Activated CD8-positive, alpha-beta T cell treated with anti-CD3 and anti-CD28 coated beads, Interleukin-2, amount 10 ng/mL, durations not matched to agents 7 days and 5 days (primary cell): ENCODE measurements around the gene AMBRA1. TPM values are rescaled to one million over a fixed set of nuclear protein-coding genes. Genes with fewer than 3 reads are reported as not detected.

Source experiments
- ATAC-seq: fragments of 150-1000 bp; cut with Tn5 transposase; one replicate; pipeline ENCODE4 v1.10.0; 2021; ENCODE audit warnings: moderate library complexity
- CTCF ChIA-PET: fragments of 350-600 bp; sonication (Branson Sonifier 250); formaldehyde crosslinking; loops from one replicate; lab custom pipeline; 2021; ENCODE audit warnings: antibody characterized with exemption; lab: Charles Lee
- POLR2A ChIA-PET: fragments of 350-600 bp; sonication (Branson Sonifier 250); formaldehyde crosslinking; loops from one replicate; lab custom pipeline; 2021; ENCODE audit warnings: antibody characterized with exemption; lab: Charles Lee
- DNase-seq: peaks from one replicate; pipeline ENCODE4 v3.0.0-alpha.2; 2020
- H3K27ac Mint-ChIP-seq: one replicate; pipeline ENCODE4 v1.8.0; 2021; ENCODE audit warnings: mild to moderate bottlenecking, mixed read lengths
- H3K27me3 Mint-ChIP-seq: one replicate; pipeline ENCODE4 v1.8.0; 2021; ENCODE audit warnings: low read depth, mixed read lengths
- H3K36me3 Mint-ChIP-seq: one replicate; pipeline ENCODE4 v1.8.0; 2021; ENCODE audit warnings: low read depth, mixed read lengths
- H3K4me1 Mint-ChIP-seq: one replicate; pipeline ENCODE4 v1.8.0; 2021; ENCODE audit warnings: low read depth, mixed read lengths
- H3K4me3 Mint-ChIP-seq: one replicate; pipeline ENCODE4 v1.8.0; 2021; ENCODE audit warnings: mild to moderate bottlenecking, mixed read lengths
- H3K9me3 Mint-ChIP-seq: one replicate; pipeline ENCODE4 v1.8.0; 2022; ENCODE audit warnings: mixed read lengths; ENCODE audit not compliant: insufficient read depth
- total RNA-seq, 2 experiments: library from RNA; stranded (reverse); gene quantifications; one replicate each; pipeline ENCODE4 v1.2.3, GENCODE V29; 2021

AMBRA1 gene
- total RNA-seq, 2 experiments from 2014 or later = 34.0 to 35.1 TPM

DNA sequence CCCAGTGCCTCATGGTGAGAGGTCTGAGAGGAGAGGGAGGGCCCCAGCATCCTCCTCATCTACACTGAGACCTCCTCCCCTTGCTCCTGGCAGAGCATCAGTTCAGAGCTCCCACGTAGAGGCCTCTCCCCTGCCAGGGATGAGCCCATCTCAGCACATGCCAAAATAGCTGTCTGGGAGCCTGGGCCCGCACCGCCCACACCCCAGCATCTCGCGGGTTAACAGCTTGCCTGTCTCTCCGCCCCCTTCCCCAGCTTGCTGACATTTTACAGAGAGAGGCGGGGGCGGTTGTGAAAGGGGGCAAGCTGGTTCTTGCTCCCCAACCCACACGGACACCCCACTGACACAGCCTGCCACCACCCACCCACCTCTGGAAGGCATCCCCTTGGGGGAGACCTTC is 240.1 kb downstream of the AMBRA1 start:
- Mint-ChIP-seq H3K27ac (peak overlapping the region; percentile 66), H3K4me3 (no peak overlapping the region), H3K27me3 (no peaks in the 10 kb centered on the region), H3K36me3 (peaks cover 46% of the 10 kb centered on the region), H3K4me1 (peaks cover 82% of the 10 kb centered on the region), H3K9me3 (no peaks in the 10 kb centered on the region)
- ChIA-PET CTCF (interaction anchor here (0.8 to 17.2 kb wide), 10 partner anchors 10 to 265 kb away, joined by 3 to 381 read pairs (median 4); no protein-coding TSS in a partner anchor), POLR2A (interaction anchor here (6.7 kb wide), 1 partner anchor 11 kb away, joined by 77 read pairs; no protein-coding TSS in a partner anchor)
- DNase-seq = no peak
- ATAC-seq = no peak

DNA sequence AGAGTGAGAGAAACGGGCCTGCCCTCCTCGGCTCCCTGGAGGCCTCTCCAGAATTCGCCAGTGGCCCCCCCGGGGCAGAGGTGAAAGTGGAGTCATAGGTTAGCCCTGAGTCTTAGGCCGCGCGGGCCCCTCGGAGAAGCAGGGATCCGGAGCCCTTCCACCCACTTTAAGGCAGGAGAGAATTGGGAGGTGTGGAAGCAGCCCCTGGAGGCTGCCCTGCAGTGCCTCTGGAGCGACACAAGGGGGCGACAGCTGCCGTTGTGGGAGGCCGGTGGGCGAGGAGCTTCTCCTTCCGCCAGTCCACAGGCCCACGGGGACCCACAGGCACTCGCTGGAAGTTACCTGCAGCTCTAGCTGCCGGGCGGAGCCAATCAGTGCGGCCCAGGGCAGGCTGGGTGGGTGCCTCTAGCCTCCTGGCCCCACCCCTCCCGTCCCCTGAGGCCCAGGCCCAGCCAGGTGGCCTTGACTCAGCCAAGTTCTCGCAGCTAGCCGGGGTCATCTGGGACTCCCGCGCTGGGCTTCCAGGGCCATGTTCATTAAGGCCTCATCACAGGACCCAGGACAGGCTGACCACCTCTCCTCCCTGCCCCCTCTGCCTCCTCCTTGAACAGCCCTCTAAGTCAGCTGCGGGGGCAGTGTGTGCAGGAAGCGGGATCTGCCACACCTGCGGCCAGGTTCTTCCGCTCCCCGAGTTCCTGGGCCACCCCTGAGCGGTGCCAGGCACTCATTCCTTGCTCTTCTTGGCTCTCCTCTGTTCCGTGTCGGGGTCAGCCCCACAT is 241.6 kb downstream of the AMBRA1 start:
- ATAC-seq = peak; percentile 43
- CTCF ChIA-PET = interaction anchor here (0.6 to 17.2 kb wide), 23 partner anchors 11 to 474 kb away, joined by 3 to 381 read pairs (median 5); partner anchors contain the start of genes ATG13, HARBI1 and MDK
- DNase-seq = peak; percentile 81
- Mint-ChIP-seq H3K27me3 (no peaks in the 10 kb centered on the region), H3K9me3 (no peaks in the 10 kb centered on the region), H3K36me3 (peaks cover 52% of the 10 kb centered on the region), H3K4me3 (peak overlapping the region; percentile 78), H3K4me1 (peaks cover 73% of the 10 kb centered on the region), H3K27ac (peak overlapping the region; percentile 86)
- POLR2A ChIA-PET = interaction anchor here (6.7 kb wide), 1 partner anchor 12 kb away, joined by 77 read pairs; no protein-coding TSS in a partner anchor

DNA sequence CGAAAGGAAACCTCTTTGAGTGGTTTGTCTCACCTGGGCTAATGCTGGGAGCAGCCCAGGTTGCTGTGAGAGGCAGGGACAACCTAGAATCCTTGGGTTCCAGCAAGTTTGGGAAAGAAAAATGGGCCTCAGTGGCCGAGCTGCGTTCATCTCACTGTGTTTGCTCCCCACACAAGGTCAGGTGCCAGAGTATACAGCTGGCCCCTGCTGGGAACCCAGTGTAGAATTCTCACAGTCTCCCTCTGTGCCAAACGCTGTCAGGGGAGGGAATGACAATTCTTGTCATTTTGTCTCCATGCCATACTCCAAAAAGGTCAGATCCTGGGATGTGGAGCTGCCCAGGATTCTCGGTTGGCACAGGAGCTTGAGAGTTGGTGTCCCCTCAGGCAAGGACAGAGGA is 242.2 kb downstream of the AMBRA1 start:
- Mint-ChIP-seq H3K27me3 (no peaks in the 10 kb centered on the region), H3K9me3 (no peaks in the 10 kb centered on the region), H3K36me3 (peaks cover 48% of the 10 kb centered on the region), H3K4me3 (peak overlapping the region; percentile 78), H3K27ac (peak overlapping the region; percentile 60), H3K4me1 (peaks cover 71% of the 10 kb centered on the region)
- CTCF ChIA-PET = interaction anchor here (0.9 to 17.2 kb wide), 17 partner anchors 10 to 178 kb away, joined by 3 to 381 read pairs (median 7); partner anchors contain the start of gene MDK
- ATAC-seq = no peak
- POLR2A ChIA-PET = interaction anchor here (6.7 kb wide), 1 partner anchor 13 kb away, joined by 77 read pairs; no protein-coding TSS in a partner anchor
- DNase-seq = no peak

DNA sequence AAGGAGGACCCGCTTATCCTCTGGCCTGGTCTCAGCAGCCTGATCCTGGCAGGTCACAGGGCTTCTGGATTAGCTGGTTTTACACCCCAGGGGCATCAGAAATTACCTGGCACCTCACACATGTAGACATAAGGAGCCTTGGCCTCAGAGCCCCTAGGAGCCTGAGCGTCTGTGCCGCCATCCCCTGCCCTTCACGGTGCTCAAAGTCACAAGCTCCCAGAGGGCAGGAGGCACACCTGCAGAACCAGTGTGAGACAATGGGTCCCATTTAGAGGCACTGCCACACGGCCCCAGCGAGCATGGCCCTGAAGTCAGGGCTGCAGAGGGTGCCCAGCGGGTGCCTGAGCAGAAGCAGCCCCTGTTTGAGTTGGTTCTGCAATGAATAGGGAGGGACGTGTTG is 242.7 kb downstream of the AMBRA1 start:
- DNase-seq (no peak), ATAC-seq (no peak)
- Mint-ChIP-seq H3K27ac (peak overlapping the region; percentile 20), H3K36me3 (peaks cover 44% of the 10 kb centered on the region), H3K27me3 (no peaks in the 10 kb centered on the region), H3K4me1 (peaks cover 73% of the 10 kb centered on the region), H3K4me3 (peak overlapping the region; percentile 78), H3K9me3 (no peaks in the 10 kb centered on the region)
- CTCF ChIA-PET = interaction anchor here (1.4 to 17.2 kb wide), 6 partner anchors 9 to 178 kb away, joined by 3 to 381 read pairs (median 16); no protein-coding TSS in a partner anchor
- POLR2A ChIA-PET = interaction anchor here (0.6 to 6.7 kb wide), 2 partner anchors 13 to 266 kb away, joined by 3 to 77 read pairs; partner anchors contain the start of genes ATG13 and HARBI1

DNA sequence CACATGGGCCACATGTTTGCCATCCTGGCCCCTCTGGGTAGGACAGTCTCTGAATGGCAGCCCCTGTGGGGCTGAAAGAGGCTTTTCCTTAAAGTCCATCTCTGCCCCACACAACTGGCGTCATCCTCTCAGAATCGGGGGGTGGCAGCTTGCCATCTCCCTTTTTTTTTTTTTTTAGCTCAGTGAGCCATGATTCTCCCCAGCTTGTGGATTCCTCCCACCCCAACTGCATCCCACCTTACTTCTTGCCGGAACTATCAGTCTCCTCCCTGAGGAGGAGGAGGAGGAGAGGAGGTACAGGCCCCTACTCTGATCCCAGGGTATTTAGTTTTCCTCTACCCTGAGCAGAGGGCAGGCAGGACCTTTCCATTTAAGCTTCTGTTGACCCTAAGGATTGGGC is 243.1 kb downstream of the AMBRA1 start:
- H3K4me3 Mint-ChIP-seq = no peak overlapping the region
- no peaks in the 10 kb centered on the region for H3K9me3 Mint-ChIP-seq
- H3K36me3 Mint-ChIP-seq = peaks cover 43% of the 10 kb centered on the region
- ChIA-PET CTCF (interaction anchor here (1.6 to 17.2 kb wide), 4 partner anchors 15 to 179 kb away, joined by 7 to 381 read pairs (median 16); no protein-coding TSS in a partner anchor), POLR2A (interaction anchor here (0.6 to 6.7 kb wide), 2 partner anchors 14 to 266 kb away, joined by 3 to 77 read pairs; partner anchors contain the start of genes ATG13 and HARBI1)
- DNase-seq (no peak), ATAC-seq (no peak)
- H3K27me3 Mint-ChIP-seq = no peaks in the 10 kb centered on the region
- peaks cover 78% of the 10 kb centered on the region for H3K4me1 Mint-ChIP-seq
- H3K27ac Mint-ChIP-seq = peak overlapping the region; percentile 92

DNA sequence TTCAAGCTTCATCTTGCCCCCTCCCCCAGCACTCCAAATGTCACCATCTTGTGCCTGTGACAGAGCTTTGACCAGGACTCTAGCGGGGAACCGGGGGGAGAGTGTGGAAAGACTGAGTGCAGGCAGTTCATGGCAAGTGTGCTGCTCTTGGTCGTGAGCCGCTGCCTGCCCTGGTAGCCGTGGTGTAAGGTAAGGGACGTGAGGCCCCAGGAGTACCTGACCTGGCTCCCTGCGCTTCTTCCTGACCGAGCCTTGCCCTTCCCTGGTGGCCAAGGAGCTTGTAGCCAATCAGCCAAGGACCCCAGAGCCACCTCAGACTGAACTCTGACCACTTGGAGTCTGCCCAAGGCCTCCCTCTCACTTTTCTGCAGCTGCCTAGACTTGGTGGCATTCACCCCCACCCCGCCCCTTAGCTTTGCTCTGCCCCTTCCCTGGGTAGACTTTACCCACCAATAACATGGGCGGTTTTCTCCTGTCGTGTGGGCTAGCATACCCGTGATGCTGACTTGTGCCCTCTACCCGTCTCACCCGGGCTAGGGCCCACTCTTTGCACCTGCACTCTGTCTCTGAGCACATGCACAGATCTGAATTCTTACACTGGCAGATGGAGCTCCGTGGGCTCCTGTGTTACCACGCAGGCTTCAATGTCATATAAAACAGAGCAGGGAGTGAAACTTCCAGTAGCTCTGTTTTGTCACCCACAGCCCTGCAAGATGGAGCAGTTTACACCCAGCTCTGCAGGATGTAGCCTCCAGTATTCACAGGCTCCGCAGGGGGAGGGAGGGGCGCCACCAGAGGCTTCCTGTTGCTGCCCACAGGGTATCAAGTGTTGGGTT is 245.0 kb downstream of the AMBRA1 start:
- H3K27ac Mint-ChIP-seq = peak overlapping the region; percentile 92
- ATAC-seq (peak; percentile 41), DNase-seq (peak; percentile 78)
- peaks cover 34% of the 10 kb centered on the region for H3K36me3 Mint-ChIP-seq
- no peaks in the 10 kb centered on the region for H3K9me3 Mint-ChIP-seq
- peak overlapping the region; percentile 82 for H3K4me3 Mint-ChIP-seq
- peaks cover 80% of the 10 kb centered on the region for H3K4me1 Mint-ChIP-seq
- ChIA-PET POLR2A (interaction anchor here (0.6 to 6.7 kb wide), 7 partner anchors 8 to 1419 kb away, joined by 3 to 77 read pairs (median 3); no protein-coding TSS in a partner anchor), CTCF (interaction anchor here (0.7 to 17.2 kb wide), 9 partner anchors 8 to 180 kb away, joined by 3 to 381 read pairs (median 5); no protein-coding TSS in a partner anchor)
- H3K27me3 Mint-ChIP-seq = peaks cover 2% of the 10 kb centered on the region

DNA sequence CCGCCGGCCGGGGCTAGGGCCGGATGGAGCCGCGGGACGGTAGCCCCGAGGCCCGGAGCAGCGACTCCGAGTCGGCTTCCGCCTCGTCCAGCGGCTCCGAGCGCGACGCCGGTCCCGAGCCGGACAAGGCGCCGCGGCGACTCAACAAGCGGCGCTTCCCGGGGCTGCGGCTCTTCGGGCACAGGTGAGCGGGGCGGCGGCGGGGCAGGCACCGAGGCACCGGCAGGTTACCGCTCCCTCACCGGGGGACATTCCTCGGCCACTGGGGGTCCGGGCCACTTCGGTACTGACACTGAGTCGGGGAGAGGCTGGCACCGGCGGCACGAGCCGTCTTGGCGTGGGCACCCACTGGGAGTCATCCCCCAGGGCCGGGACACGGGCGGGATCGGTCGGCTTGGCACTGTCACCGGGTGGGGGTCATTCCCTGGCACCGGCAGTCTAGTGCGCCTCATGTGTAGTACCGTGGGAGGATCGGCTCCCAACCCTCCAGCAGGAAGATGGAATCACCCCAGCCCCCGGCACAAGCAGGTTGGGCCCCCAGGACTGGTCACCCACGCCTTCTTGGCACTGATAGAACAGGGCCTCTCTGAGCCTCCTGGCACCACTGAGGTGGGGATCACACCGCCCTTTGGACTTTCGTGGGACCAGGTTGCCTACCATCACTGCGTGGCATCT is 246.0 kb downstream of the AMBRA1 start:
- Mint-ChIP-seq H3K36me3 (peaks cover 32% of the 10 kb centered on the region), H3K4me3 (peak overlapping the region; percentile 82), H3K27me3 (peaks cover 7% of the 10 kb centered on the region), H3K27ac (peak overlapping the region; percentile 92), H3K9me3 (no peaks in the 10 kb centered on the region), H3K4me1 (peaks cover 74% of the 10 kb centered on the region)
- no peak for ATAC-seq
- POLR2A ChIA-PET = interaction anchor here (0.9 to 6.7 kb wide), 4 partner anchors 9 to 327 kb away, joined by 3 to 77 read pairs (median 5); no protein-coding TSS in a partner anchor
- no peak for DNase-seq
- CTCF ChIA-PET = interaction anchor here (0.9 to 17.2 kb wide), 9 partner anchors 16 to 109 kb away, joined by 4 to 381 read pairs (median 10); no protein-coding TSS in a partner anchor

DNA sequence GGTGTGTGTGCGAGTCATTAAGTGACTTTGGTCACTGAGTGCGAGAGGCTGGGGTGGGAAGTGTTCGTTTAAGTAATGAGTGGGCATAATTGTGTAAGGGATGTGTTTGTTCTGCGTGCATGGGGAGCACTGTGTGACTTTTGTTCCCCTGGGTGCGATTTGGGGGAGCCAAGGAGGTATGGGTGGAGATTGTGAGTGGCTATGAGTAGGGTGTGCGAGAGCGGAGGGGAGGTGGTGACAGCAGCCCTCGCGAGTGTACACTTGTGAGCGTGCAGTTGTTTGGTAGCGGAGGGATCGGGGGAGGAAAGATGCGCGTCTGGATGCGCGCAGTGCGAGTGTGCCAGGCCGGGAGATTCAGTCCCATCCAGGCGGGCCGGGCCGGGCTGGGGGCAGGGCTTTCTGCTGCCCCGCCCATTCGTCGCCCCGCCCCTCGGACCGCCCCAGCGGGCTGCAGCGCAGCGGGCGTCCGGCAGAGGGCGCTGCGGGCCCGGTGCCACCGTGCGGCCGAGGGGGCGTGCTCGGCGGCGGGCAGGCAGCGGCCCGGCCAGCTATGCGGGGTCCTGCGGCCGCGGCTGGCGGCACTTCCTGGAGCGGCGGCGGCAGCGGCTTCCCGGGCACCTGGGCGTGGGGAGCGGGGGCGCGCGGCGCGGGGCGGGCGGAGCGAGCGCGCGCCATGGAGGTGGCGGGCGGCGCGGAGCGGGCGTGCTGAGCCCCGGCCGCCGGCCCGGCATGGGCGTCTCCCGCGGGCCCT is 246.8 kb downstream of the AMBRA1 start, which contains the start of gene DGKZ:
DGKZ (plus strand) TSS at position 578 of the 751 bp plus-strand sequence. CDS start 197 bp downstream, outside the sequence.
- H3K9me3 Mint-ChIP-seq = no peaks in the 10 kb centered on the region
- DNase-seq (peak; percentile 88), ATAC-seq (peak; percentile 73)
- peaks cover 7% of the 10 kb centered on the region for H3K27me3 Mint-ChIP-seq
- POLR2A ChIA-PET = interaction anchor here (0.6 kb wide), 1 partner anchor 11 kb away, joined by 3 read pairs; no protein-coding TSS in a partner anchor
- H3K36me3 Mint-ChIP-seq = peaks cover 31% of the 10 kb centered on the region
- H3K27ac Mint-ChIP-seq = peak within 1 kb of the TSS; percentile 92
- H3K4me1 Mint-ChIP-seq = peaks cover 75% of the 10 kb centered on the region
- H3K4me3 Mint-ChIP-seq = peak within 1 kb of the TSS; percentile 82
- CTCF ChIA-PET = interaction anchor here (1.1 to 17.2 kb wide), 6 partner anchors 15 to 108 kb away, joined by 3 to 381 read pairs (median 17); no protein-coding TSS in a partner anchor
